Measurements from ENCODE around the gene FBXL19.
"Not testable (repeated sequence)": the region's sequence is repeated elsewhere in the genome, so short reads cannot be mapped to it uniquely, and the experiment has no call there.

Gene FBXL19

DNA sequence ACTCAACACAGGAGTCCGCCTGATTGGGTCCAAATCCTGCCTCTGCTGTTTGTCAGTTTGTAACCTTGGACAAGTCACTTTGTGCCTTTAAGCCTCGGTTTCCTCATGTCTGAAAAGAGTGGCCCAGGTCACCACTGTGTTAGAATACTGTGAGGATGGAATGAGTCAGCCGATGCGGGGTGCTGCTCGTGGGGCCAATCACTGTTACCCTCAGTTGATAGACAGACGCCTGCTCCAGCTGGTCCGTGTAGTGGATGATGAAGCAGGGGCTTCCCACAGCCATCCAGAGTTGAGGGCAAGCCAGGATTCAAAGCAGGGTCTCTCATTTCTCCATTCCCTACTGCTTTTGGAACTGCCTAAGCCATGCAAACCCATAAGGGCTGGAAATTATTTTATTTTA is 5.8 kb downstream of the FBXL19 start:
- no peak for DNase-seq (ENCODE audit: low spot score)
- TF ChIP-seq, protein P1, sequence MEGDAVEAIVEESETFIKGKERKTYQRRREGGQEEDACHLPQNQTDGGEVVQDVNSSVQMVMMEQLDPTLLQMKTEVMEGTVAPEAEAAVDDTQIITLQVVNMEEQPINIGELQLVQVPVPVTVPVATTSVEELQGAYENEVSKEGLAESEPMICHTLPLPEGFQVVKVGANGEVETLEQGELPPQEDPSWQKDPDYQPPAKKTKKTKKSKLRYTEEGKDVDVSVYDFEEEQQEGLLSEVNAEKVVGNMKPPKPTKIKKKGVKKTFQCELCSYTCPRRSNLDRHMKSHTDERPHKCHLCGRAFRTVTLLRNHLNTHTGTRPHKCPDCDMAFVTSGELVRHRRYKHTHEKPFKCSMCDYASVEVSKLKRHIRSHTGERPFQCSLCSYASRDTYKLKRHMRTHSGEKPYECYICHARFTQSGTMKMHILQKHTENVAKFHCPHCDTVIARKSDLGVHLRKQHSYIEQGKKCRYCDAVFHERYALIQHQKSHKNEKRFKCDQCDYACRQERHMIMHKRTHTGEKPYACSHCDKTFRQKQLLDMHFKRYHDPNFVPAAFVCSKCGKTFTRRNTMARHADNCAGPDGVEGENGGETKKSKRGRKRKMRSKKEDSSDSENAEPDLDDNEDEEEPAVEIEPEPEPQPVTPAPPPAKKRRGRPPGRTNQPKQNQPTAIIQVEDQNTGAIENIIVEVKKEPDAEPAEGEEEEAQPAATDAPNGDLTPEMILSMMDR (IDR thresholded peaks at IDR 0.05; ENCODE audit: extremely low read depth, missing control alignments), result no peak

DNA sequence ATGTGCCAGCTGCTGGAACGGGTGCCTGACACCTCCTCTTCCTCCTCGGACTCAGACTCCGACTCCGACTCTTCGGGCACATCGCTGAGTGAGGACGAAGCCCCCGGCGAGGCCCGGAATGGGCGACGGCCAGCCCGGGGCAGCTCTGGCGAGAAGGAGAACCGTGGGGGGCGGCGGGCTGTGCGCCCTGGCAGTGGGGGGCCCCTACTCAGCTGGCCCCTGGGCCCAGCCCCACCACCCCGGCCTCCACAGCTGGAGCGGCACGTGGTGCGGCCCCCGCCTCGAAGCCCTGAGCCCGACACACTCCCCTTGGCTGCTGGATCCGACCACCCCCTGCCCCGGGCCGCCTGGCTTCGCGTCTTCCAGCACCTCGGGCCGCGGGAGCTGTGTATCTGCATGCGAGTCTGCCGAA is 6.8 kb downstream of the FBXL19 start:
- TF ChIP-seq, protein P1 (IDR thresholded peaks at IDR 0.05; ENCODE audit: extremely low read depth, missing control alignments), result no peak
- DNase-seq (ENCODE audit: low spot score), result no peak

DNA sequence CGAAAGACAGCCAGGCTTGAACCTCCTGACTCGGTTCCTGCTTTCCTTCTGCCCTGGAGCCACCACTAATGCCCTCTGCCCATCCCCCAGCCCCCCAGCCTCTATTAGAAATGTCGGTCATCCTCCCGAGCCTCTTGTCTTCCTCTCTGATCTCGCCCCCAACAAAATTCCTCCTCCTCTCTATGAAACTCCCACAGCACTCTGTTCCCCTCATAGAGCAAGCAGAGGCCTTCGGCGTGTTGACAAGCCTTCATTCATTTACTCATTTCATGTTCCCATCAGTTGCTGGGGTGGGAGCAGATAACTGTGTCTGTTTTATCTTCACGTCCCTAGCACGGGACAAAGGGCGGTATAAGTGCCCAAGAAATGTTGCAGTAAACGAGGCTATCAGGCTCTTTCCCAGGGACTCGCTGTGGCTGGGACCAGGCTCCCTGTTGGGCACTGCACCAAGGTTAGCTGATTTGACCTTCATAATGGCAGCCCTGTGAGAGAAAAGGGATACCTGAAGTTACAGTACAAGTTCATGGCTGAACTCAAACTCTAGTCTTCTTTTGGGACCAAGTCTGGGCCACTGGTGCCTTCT is 7.8 kb downstream of the FBXL19 start:
- DNase-seq (ENCODE audit: low spot score), result no peak
- TF ChIP-seq, protein P1 (IDR thresholded peaks at IDR 0.05; ENCODE audit: extremely low read depth, missing control alignments), result no peak

DNA sequence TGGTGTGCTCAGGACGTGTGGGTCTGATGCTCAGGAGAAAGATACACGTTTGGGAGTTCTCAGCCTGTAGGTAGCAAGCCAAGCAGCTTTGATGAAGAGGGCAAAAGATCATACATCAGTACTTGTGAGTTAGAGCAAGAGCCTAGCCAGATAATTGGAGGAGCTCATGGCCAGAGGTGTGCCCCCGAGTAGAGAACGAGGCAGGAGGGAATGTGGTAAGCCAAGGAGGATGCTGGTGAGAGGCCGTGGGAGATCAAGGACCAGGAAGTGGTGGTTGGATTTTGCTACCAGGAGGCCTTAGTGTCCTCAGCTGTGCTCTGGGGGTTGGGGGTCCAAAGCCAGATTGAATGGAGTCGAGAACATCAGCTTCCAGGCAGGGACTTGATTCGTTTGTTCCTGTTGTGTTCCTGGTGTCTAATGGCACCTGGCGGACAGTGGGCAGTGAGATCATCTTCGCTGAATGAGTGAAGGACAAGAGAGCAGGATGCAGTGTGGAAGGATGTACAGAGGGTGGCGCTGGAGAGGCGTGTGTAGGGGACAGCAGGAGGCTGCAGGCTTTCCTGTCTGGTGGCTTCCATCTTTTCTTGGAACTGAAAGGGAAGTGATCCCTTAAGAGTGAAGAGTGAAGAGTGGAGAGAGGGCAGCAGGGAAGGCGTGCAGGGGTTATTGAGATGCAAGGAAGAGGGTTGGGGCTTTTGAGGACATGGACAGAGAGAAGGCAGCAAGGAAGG is 11.6 kb downstream of the FBXL19 start:
- no peak for DNase-seq (ENCODE audit: low spot score)
- TF ChIP-seq, protein P1 (IDR thresholded peaks at IDR 0.05; ENCODE audit: extremely low read depth, missing control alignments), result peak; percentile 51

DNA sequence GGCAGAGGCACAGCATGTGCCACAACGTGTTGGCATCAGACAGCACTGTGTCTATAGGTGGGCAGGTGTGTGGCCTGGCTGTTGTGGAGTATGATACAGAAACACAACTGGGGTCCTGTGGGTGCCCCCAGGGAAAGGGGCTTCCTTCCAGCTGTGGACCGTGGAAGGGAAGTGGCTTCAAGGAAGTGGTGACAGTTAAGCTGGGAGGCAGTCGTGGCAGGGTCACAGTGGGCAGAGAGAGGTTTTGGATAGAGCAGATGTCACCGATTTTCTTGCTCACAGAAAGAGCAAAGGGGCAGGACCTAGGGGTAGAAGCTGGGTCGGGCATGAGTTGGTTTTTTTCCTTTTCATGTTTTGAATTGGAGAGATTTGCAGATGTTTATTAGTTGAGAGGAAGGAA is 14.3 kb downstream of the FBXL19 start:
- TF ChIP-seq, protein P1 (IDR thresholded peaks at IDR 0.05; ENCODE audit: extremely low read depth, missing control alignments), result no peak
- no peak for DNase-seq (ENCODE audit: low spot score)

DNA sequence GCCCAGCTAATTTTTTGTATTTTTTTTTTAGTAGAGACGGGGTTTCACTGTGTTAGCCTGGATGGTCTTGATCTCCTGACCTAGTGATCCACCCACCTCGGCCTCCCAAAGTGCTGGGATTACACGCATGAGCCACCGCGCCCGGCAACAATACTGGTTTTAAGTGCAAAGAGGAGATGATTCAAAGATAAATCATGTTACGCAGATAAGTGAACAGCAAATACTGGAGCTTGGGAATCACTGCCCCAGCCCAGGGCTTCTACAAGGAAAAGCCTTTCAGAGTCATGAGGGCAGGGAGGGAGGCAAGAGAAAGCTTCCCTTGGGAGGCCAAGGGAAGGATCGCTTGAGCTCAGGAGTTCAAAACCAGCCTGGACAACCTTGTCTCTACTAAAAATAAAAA is 16.2 kb downstream of the FBXL19 start:
- not testable (repeated sequence) for DNase-seq (ENCODE audit: low spot score)

DNA sequence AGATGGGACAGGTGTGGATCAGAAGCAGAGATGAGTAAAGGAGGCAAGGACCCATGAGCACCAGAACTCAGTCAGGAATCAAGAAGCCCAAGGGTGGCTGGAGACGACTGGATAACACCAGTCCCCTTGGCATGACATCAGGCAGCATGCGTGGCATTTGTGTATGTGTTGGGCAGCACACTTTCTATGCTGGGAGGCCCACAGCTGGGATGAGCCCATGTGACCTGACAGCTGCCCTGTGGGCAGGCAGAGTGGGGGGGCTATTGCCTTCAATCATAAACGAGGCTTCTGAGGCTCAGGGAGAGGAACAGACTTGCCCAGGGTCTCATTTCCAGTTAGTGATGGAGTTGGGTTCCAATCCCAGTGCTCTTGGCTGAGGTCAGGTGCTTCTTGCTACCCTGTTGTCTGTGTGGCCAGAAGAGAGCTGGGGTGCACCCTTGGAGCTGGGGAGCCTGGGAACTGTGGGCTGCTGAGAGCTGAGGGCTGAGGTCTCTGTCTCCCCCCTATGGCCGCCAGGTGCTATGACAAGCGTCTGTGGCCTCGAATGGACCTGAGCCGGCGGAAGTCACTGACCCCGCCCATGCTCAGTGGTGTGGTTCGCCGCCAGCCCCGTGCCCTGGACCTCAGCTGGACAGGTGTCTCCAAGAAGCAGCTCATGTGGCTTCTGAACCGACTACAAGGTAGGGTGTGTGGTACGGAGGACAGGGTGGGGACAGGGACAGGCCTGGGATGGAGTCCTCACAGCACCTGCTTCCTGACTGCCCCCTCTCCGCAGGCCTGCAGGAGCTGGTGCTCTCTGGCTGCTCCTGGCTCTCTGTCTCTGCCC is 18.4 kb downstream of the FBXL19 start:
- DNase-seq (ENCODE audit: low spot score), result peak; percentile 91
- TF ChIP-seq, protein P1 (IDR thresholded peaks at IDR 0.05; ENCODE audit: extremely low read depth, missing control alignments), result peak; percentile 80
